ENCODE measurements around the gene RPS14. TPM values are rescaled to one million over a fixed set of nuclear protein-coding genes. Genes with fewer than 3 reads are reported as not detected.

Gene RPS14
- total RNA-seq, 3 donors from 2014 or later (not counting 1 experiment from before 2014, with no cell fraction given), result 1,744 to 2,278 (median 2,016) TPM

DNA sequence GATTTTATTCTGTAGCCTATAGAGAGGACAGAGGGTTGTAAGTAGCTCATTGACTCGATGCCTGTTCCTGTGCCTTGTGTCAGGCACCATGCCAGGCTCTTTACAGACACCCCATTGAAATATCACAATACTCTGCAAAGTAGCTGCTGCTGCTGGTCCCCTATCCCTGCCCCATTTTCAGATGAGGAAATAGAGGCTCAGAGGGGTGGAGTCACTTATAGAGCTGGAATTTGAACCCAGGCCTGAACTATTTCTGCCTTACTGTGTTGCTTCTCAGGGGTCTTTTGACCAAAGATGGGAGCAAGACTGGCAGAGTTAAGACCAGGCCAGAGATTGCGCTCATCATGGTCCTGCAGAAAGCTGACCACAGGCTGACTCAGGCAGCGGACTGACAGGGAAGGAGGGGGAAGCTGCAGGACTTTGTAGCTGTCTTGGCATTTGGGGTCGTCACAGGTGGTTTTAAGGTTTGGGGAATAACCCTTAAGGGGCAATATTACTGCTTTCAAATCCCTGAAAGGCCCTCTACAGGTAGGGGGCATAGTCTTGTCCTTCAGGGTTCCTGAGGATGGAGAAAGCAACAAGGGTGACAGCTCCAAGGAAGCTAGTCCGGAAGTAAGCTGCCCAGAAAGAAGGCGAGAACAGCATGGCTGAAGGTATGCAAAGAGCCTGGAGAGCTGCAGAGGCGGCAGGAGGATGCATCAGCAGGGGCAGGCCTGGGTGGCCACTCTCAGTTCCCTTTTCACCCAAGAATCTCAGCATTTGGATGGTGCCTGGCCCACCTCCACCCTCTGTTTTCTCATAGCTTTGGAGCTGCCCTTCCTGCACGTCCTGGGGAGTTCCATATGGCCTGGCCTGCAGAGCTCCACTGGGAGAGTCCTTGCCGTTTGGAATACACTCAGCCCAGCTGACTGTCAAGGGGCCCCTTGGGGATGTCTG is 40.1 kb upstream of the RPS14 start:
- Histone ChIP-seq H3K27me3 (ENCODE audit: control insufficient read depth, insufficient read depth, low read length) (peaks cover 7% of the 10 kb centered on the region), H3K36me3 (ENCODE audit: control insufficient read depth, insufficient read depth, low read length) (no peaks in the 10 kb centered on the region), H3K27ac (ENCODE audit: low read length) (no peak overlapping the region), H3K9me3 (ENCODE audit: control insufficient read depth, insufficient read depth, low read length) (no peaks in the 10 kb centered on the region), H3K4me1 (ENCODE audit: control insufficient read depth, insufficient read depth, low read length) (peaks cover 36% of the 10 kb centered on the region), H3K4me3 (ENCODE audit: low read length) (no peak overlapping the region)
- Mint-ChIP-seq H3K36me3 (no peaks in the 10 kb centered on the region), H3K27ac (no peak overlapping the region), H3K27me3 (ENCODE audit: low read depth in 2 of 2) (peaks cover 0 to 21% of the 10 kb centered on the region in 2 donors), H3K9me3 (no peaks in the 10 kb centered on the region), H3K4me1 (peaks cover 9 to 20% of the 10 kb centered on the region in 2 donors), H3K4me3 (no peak overlapping the region)
- TF ChIP-seq, protein P1, sequence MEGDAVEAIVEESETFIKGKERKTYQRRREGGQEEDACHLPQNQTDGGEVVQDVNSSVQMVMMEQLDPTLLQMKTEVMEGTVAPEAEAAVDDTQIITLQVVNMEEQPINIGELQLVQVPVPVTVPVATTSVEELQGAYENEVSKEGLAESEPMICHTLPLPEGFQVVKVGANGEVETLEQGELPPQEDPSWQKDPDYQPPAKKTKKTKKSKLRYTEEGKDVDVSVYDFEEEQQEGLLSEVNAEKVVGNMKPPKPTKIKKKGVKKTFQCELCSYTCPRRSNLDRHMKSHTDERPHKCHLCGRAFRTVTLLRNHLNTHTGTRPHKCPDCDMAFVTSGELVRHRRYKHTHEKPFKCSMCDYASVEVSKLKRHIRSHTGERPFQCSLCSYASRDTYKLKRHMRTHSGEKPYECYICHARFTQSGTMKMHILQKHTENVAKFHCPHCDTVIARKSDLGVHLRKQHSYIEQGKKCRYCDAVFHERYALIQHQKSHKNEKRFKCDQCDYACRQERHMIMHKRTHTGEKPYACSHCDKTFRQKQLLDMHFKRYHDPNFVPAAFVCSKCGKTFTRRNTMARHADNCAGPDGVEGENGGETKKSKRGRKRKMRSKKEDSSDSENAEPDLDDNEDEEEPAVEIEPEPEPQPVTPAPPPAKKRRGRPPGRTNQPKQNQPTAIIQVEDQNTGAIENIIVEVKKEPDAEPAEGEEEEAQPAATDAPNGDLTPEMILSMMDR (IDR thresholded peaks at IDR 0.05), result no peak
- intact Hi-C loops (cut with micrococcal nuclease), result no loop called here
- ATAC-seq (no peak), DNase-seq (no peak)
- WGBS (ENCODE audit: insufficient coverage), result 68% methylated on average over 9 of the region's 9 CpGs

DNA sequence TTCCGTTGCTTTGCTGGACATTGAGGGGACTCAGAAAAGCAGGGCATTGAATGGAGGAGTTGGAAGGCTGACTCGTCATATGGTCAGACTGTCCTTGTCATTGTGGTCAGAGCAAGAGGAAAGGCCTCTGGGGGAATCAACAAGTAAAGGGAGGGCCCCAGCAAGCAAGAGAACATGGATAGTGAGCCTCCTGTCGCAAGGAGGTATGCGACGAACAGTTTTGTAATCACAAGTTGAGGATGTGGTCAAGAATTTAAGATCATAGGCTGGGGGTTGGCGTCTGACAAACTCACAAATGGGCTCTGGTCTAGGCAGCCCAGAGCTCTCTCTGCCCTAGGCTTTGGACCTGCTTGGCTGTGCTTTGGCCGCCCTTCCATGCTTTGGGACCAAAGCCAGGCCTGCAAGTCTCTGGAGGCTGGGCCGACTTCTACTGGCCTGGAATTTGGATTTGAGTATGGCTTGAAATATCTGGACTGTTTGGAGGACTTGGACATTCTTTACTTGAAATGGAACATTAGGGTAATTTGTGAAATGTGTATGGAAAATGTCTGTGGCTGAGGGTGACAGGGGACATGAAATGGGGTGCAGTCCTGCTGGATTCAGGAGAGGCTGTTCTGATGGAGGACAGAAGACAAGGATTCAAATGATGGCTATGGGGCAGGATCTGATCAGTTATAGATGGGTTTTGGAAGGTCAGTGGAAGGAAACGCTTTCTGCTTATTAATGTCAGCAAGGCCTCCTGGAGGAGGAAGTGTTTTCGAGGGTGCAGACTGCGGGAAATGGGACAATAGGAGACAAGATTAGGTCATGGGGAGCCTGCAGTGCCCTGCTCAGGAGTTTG is 39.2 kb upstream of the RPS14 start:
- Mint-ChIP-seq H3K4me3 (no peak overlapping the region), H3K36me3 (no peaks in the 10 kb centered on the region), H3K27ac (peak overlapping the region in 1 of 2 donors; percentile 53), H3K9me3 (no peaks in the 10 kb centered on the region), H3K4me1 (peaks cover 9 to 20% of the 10 kb centered on the region in 2 donors), H3K27me3 (ENCODE audit: low read depth in 2 of 2) (peaks cover 0 to 21% of the 10 kb centered on the region in 2 donors)
- Histone ChIP-seq H3K4me3 (ENCODE audit: low read length) (no peak overlapping the region), H3K4me1 (ENCODE audit: control insufficient read depth, insufficient read depth, low read length) (peaks cover 36% of the 10 kb centered on the region), H3K27ac (ENCODE audit: low read length) (no peak overlapping the region), H3K36me3 (ENCODE audit: control insufficient read depth, insufficient read depth, low read length) (no peaks in the 10 kb centered on the region), H3K9me3 (ENCODE audit: control insufficient read depth, insufficient read depth, low read length) (no peaks in the 10 kb centered on the region), H3K27me3 (ENCODE audit: control insufficient read depth, insufficient read depth, low read length) (peaks cover 7% of the 10 kb centered on the region)
- WGBS (ENCODE audit: insufficient coverage), result 76% methylated on average over 11 of the region's 11 CpGs
- DNase-seq, result no peak
- TF ChIP-seq, protein P1 (IDR thresholded peaks at IDR 0.05), result no peak
- intact Hi-C loops (cut with micrococcal nuclease), result no loop called here
- peak in 1 of 3 donors; percentile 83 for ATAC-seq

DNA sequence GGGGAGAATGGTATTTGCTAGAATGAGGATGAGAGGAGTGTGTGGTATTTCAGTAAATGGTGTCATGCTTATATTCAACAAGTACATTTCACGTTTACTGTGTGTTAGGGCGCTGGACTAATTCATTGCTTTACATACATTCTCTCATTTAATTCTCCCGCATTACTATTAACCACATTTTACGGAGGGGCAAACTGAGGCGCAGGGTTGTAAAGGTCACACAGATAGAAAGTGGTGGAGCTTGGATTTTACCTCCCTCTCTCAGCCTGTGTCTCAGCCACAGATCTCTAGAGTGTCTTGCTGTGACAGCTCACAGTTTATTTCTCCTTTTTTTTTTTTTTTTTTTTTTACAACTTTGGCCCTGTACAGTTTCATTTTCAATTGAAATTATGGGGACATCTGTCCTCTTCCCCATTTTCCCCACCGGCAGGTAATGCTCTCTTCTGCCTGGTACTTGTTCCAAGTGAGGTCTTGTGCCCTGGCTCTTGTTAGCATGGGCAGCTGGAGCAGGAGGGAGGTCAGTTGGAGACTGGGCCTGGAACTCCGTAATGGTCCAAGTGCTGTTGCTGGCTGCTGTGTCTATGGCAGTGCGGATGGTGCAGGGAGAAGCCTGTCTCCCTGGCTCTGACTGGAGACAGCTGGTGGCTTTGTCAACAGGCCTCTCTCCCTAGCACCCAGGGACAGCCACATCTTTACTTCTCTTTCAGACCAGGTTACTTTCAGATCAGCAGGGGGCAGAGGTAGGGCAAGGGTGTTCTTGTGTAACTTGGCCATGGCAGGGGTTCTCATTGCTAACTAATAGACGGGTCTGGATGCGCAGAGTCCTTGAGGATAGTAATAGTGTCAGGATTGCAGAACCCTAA is 37.9 kb upstream of the RPS14 start:
- TF ChIP-seq, protein P1 (IDR thresholded peaks at IDR 0.05), result no peak
- DNase-seq (no peak), ATAC-seq (no peak)
- H3K36me3 Mint-ChIP-seq, result no peaks in the 10 kb centered on the region
- Histone ChIP-seq H3K9me3 (ENCODE audit: control insufficient read depth, insufficient read depth, low read length) (no peaks in the 10 kb centered on the region), H3K27ac (ENCODE audit: low read length) (peak overlapping the region; percentile 58), H3K4me3 (ENCODE audit: low read length) (peak overlapping the region; percentile 56), H3K27me3 (ENCODE audit: control insufficient read depth, insufficient read depth, low read length) (peaks cover 7% of the 10 kb centered on the region), H3K36me3 (ENCODE audit: control insufficient read depth, insufficient read depth, low read length) (no peaks in the 10 kb centered on the region), H3K4me1 (ENCODE audit: control insufficient read depth, insufficient read depth, low read length) (peaks cover 36% of the 10 kb centered on the region)
- no peaks in the 10 kb centered on the region for H3K9me3 Mint-ChIP-seq
- H3K4me3 Mint-ChIP-seq, result peak overlapping the region; percentile 83
- peak overlapping the region; percentile 53 for H3K27ac Mint-ChIP-seq
- peaks cover 0 to 21% of the 10 kb centered on the region in 2 donors for H3K27me3 Mint-ChIP-seq (ENCODE audit: low read depth in 2 of 2)
- peaks cover 9 to 20% of the 10 kb centered on the region in 2 donors for H3K4me1 Mint-ChIP-seq
- intact Hi-C loops (cut with micrococcal nuclease), result no loop called here
- 74% methylated on average over 10 of the region's 10 CpGs for WGBS (ENCODE audit: insufficient coverage)

Measured in natural killer cell (primary cell).